Endothelial cell of umbilical vein (primary cell): ENCODE data around the gene TREML2.

Source experiments
- EZH2 ChIP-seq: IDR thresholded peaks from 2 replicates; pipeline ENCODE4 v1.6.1; 2012; ENCODE audit warnings: borderline replicate concordance, low read depth, mild to moderate bottlenecking, moderate library complexity, low read length, inconsistent platforms; ENCODE audit not compliant: severe bottlenecking
- FOS ChIP-seq: IDR thresholded peaks from 2 replicates; pipeline ENCODE4 v1.6.1; 2011; ENCODE audit warnings: mild to moderate bottlenecking, low read length, moderate library complexity, borderline replicate concordance; ENCODE audit not compliant: insufficient read depth
- GATA2 ChIP-seq: IDR thresholded peaks from 2 replicates; pipeline ENCODE4 v1.7.0; 2011; ENCODE audit warnings: low read depth, mild to moderate bottlenecking, moderate library complexity, mixed read lengths, low read length; ENCODE audit not compliant: insufficient read length, insufficient read depth
- JUN ChIP-seq: IDR thresholded peaks from 2 replicates; pipeline ENCODE4 v1.6.1; 2011; ENCODE audit warnings: borderline replicate concordance, low read depth; ENCODE audit not compliant: insufficient read length, insufficient read depth
- MYC ChIP-seq: IDR thresholded peaks from one replicate; pipeline ENCODE4 v1.6.1; 2011; ENCODE audit warnings: mild to moderate bottlenecking, low read depth, low read length
- POLR2A ChIP-seq: IDR thresholded peaks from 2 replicates; pipeline ENCODE4 v1.6.1; 2012; ENCODE audit warnings: low read depth, mild to moderate bottlenecking, control low read depth, low read length
- POLR2AphosphoS5 ChIP-seq: IDR thresholded peaks from 2 replicates; pipeline ENCODE4 v1.6.1; 2012; ENCODE audit warnings: low read depth, mild to moderate bottlenecking, control low read depth, low read length, moderate library complexity; ENCODE audit not compliant: insufficient read depth
- TF ChIP-seq, protein P1 (sequence below), 2 donors: IDR thresholded peaks; 1 replicate in 1 of 2; 2 replicates in 1 of 2; pipeline ENCODE4 v1.5.1; 2011; ENCODE audit warnings: low read length in 2 of 2, mild to moderate bottlenecking in 2 of 2, moderate library complexity in 2 of 2, control low read depth in 1 of 2, inconsistent platforms in 1 of 2, low read depth in 1 of 2; ENCODE audit not compliant: insufficient read depth in 1 of 2; ENCODE audit errors: extremely low read depth in 1 of 2
- TF ChIP-seq, protein P2 (sequence below): IDR thresholded peaks from 2 replicates; pipeline ENCODE4 v1.6.1; 2011; ENCODE audit not compliant: insufficient read depth, insufficient read length

DNA sequence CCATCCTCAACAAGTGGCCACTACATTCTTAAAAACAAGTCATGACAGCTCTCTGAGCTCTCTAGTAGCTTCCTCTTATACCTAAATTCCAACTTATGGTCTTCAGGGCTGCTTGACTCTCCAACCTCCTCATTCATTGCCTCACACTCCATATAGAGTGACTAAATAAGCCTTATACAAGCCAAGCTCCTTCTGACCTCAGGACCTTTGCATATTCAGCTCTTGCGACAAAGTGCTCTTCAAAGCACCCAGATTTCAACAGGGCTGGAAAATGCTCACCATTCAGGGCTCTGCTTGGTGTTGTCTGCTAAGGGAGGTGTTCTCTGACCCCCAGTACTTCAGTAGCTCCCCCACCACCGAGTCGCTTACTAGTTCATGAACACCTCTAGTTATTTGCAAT, 3.7 kb downstream of the TREML2 start:
- TF ChIP-seq, protein P1, sequence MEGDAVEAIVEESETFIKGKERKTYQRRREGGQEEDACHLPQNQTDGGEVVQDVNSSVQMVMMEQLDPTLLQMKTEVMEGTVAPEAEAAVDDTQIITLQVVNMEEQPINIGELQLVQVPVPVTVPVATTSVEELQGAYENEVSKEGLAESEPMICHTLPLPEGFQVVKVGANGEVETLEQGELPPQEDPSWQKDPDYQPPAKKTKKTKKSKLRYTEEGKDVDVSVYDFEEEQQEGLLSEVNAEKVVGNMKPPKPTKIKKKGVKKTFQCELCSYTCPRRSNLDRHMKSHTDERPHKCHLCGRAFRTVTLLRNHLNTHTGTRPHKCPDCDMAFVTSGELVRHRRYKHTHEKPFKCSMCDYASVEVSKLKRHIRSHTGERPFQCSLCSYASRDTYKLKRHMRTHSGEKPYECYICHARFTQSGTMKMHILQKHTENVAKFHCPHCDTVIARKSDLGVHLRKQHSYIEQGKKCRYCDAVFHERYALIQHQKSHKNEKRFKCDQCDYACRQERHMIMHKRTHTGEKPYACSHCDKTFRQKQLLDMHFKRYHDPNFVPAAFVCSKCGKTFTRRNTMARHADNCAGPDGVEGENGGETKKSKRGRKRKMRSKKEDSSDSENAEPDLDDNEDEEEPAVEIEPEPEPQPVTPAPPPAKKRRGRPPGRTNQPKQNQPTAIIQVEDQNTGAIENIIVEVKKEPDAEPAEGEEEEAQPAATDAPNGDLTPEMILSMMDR (IDR thresholded peaks at IDR 0.05; ENCODE audit: extremely low read depth in 1 of 2, insufficient read depth in 1 of 2, low read depth in 1 of 2, low read length in 2 of 2), result no peak
- no peak for TF ChIP-seq EZH2
- no peak for TF ChIP-seq POLR2A
- no peak for TF ChIP-seq MYC
- TF ChIP-seq, protein P2, sequence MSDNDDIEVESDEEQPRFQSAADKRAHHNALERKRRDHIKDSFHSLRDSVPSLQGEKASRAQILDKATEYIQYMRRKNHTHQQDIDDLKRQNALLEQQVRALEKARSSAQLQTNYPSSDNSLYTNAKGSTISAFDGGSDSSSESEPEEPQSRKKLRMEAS, result no peak
- TF ChIP-seq POLR2AphosphoS5, result no peak
- no peak for TF ChIP-seq JUN
- no peak for TF ChIP-seq FOS
- no peak for TF ChIP-seq GATA2
